ENCODE measurements around the gene DYNC1I2.

The DYNC1I2 gene

DNA sequence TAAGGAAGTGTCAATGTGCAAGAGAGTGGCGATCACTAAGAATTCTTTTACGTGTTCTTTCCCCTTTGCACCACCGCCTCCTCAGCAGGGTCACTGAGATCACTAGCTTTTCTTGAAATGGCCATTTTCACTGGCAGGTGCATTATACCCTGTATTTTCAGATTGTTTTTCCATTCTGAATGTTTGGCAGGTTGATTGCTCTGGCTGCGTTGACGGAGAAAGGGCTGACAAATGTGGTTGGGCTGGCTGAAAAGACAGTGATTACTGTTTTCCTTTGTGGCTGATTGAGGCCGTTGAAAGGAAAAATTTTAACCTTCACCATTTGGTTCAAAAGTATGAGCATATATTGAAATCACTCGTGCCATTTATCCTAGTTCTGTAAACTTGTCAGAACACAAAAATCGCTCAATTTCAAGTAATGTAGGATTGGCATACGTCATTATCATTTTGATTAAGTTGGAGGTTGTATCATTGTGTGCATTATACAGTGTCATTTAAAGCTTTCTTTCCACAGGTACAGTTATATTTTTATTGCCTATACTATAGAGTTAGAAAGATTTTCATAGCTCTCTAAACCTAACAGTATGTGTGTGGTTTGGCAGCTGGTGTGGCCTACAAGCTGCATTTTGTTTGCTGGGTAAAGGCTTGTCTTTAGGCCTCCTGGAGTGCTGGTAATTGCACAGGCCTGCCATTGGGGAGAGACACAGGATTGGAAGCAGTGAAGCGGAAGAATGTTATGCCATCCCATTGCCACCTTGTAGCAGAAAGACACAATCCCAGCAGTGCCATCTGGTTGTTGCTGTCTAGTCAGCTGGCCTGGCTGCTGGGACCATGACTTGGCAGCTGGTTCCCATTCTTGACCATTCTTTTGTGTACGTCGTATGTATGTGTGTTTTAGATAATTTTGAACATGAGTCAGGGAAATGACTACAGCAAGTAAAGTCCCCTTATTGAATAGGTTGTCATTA is 36.7 kb downstream of the DYNC1I2 start (continued):
- TF ChIP-seq, protein P1, sequence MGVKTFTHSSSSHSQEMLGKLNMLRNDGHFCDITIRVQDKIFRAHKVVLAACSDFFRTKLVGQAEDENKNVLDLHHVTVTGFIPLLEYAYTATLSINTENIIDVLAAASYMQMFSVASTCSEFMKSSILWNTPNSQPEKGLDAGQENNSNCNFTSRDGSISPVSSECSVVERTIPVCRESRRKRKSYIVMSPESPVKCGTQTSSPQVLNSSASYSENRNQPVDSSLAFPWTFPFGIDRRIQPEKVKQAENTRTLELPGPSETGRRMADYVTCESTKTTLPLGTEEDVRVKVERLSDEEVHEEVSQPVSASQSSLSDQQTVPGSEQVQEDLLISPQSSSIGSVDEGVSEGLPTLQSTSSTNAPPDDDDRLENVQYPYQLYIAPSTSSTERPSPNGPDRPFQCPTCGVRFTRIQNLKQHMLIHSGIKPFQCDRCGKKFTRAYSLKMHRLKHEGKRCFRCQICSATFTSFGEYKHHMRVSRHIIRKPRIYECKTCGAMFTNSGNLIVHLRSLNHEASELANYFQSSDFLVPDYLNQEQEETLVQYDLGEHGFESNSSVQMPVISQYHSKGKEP (tag by site-specific recombination; IDR thresholded peaks at IDR 0.05): peak; percentile 51
- TF ChIP-seq HOXC10 (CRISPR knock-in tag; IDR thresholded peaks at IDR 0.05): no peak
- 0 out of 2 replicates have a peak, but pooled peaks have one; percentile 16 for TF ChIP-seq ZBTB17 (tag by site-specific recombination; IDR thresholded peaks at IDR 0.05)
- no peak for TF ChIP-seq ZXDB (tag by site-specific recombination; IDR thresholded peaks at IDR 0.05)
- TF ChIP-seq ZNF501 (tag by site-specific recombination; IDR thresholded peaks at IDR 0.05): no peak
- TF ChIP-seq, protein P2, sequence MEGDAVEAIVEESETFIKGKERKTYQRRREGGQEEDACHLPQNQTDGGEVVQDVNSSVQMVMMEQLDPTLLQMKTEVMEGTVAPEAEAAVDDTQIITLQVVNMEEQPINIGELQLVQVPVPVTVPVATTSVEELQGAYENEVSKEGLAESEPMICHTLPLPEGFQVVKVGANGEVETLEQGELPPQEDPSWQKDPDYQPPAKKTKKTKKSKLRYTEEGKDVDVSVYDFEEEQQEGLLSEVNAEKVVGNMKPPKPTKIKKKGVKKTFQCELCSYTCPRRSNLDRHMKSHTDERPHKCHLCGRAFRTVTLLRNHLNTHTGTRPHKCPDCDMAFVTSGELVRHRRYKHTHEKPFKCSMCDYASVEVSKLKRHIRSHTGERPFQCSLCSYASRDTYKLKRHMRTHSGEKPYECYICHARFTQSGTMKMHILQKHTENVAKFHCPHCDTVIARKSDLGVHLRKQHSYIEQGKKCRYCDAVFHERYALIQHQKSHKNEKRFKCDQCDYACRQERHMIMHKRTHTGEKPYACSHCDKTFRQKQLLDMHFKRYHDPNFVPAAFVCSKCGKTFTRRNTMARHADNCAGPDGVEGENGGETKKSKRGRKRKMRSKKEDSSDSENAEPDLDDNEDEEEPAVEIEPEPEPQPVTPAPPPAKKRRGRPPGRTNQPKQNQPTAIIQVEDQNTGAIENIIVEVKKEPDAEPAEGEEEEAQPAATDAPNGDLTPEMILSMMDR (tag by site-specific recombination; IDR thresholded peaks at IDR 0.05): peak; percentile 40
- TF ChIP-seq ZNF843 (tag by site-specific recombination; IDR thresholded peaks at IDR 0.05): peak; percentile 30; the same call in 1 of the 2 replicates
- peak; percentile 41; the same call in 1 of the 2 replicates for TF ChIP-seq ZNF335 (tag by site-specific recombination; conservative IDR thresholded peaks at IDR 0.05)
- TF ChIP-seq FEZF1 (tag by site-specific recombination; IDR thresholded peaks at IDR 0.05): peak; percentile 37; the same call in 1 of the 2 replicates
- peak; percentile 47; the same call in 1 of the 2 replicates for TF ChIP-seq MZF1 (tag by site-specific recombination; IDR thresholded peaks at IDR 0.05; ENCODE audit: borderline replicate concordance)
- TF ChIP-seq GLIS1 (tag by site-specific recombination; IDR thresholded peaks at IDR 0.05): peak; percentile 76
- TF ChIP-seq ZNF354C (tag by site-specific recombination; IDR thresholded peaks at IDR 0.05; ENCODE audit: borderline replicate concordance, low read depth): no peak

DNA sequence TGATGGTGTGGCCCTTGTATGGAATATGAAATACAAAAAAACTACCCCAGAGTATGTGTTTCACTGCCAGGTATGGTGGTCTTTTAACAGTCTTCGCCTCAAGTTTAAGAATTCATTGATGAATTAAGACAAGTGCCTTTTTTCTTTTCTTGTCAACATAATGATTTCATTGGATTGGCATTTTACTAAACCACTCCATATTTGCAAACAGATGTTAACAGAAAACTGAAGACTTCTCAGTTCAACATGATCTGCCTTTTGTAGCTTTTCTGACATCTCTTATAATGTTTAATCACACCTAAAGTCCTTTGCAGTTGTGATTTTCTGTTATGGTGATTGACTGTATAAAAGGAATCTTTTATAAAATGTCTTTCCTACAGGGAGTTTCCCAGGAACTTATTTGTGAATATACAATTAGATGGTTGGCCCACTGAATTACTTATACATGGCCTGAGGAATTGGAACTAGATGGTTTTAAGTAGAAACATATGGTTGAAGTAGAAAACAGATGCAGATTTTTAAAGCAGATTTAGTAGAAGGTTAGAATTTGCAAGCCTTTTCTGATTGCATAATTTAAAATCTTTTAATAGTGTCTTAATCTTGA is 39.7 kb downstream of the DYNC1I2 start:
- Histone ChIP-seq H3K27ac (ENCODE audit: extremely low read depth, low read depth, low read length) (no peak overlapping the region), H3K4me3 (ENCODE audit: low read depth, low read length) (no peak overlapping the region), H3K9me3 (ENCODE audit: control insufficient read depth, insufficient read depth, low read depth, low read length) (no peaks in the 10 kb centered on the region), H3K36me3 (ENCODE audit: control insufficient read depth in 2 of 2, insufficient read depth in 1 of 2, low read length in 2 of 2) (peaks cover 5 to 58% of the 10 kb centered on the region in 2 experiments), H3K4me1 (ENCODE audit: control insufficient read depth, insufficient read depth, low read length) (peaks cover 7% of the 10 kb centered on the region; the same call in 1 of the 2 replicates)
- ChIA-PET CTCF (no interaction called here), POLR2A (no interaction called here)
- TF ChIP-seq, protein P3, sequence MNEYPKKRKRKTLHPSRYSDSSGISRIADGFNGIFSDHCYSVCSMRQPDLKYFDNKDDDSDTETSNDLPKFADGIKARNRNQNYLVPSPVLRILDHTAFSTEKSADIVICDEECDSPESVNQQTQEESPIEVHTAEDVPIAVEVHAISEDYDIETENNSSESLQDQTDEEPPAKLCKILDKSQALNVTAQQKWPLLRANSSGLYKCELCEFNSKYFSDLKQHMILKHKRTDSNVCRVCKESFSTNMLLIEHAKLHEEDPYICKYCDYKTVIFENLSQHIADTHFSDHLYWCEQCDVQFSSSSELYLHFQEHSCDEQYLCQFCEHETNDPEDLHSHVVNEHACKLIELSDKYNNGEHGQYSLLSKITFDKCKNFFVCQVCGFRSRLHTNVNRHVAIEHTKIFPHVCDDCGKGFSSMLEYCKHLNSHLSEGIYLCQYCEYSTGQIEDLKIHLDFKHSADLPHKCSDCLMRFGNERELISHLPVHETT (tag by site-specific recombination; IDR thresholded peaks at IDR 0.05): no peak
- TF ChIP-seq ZNF354C (tag by site-specific recombination; IDR thresholded peaks at IDR 0.05; ENCODE audit: borderline replicate concordance, low read depth) (no peak), ZNF76 (tag by site-specific recombination; IDR thresholded peaks at IDR 0.05; ENCODE audit: borderline replicate concordance, low read depth) (no peak), ZNF10 (tag by site-specific recombination; IDR thresholded peaks at IDR 0.05) (no peak), ZNF837 (tag by site-specific recombination; IDR thresholded peaks at IDR 0.05) (no peak), ZNF157 (tag by site-specific recombination; IDR thresholded peaks at IDR 0.05) (no peak), TRIM28 (IDR thresholded peaks at IDR 0.05; ENCODE audit: borderline replicate concordance, low read length) (no peak), HOXC10 (CRISPR knock-in tag; IDR thresholded peaks at IDR 0.05) (no peak), MYNN (tag by site-specific recombination; IDR thresholded peaks at IDR 0.05; ENCODE audit: borderline replicate concordance) (no peak), SETDB1 (IDR thresholded peaks at IDR 0.05; ENCODE audit: insufficient read length, low read length) (no peak)
- TF ChIP-seq, protein P2 (tag by site-specific recombination; IDR thresholded peaks at IDR 0.05): no peak
- TF ChIP-seq, protein P4, sequence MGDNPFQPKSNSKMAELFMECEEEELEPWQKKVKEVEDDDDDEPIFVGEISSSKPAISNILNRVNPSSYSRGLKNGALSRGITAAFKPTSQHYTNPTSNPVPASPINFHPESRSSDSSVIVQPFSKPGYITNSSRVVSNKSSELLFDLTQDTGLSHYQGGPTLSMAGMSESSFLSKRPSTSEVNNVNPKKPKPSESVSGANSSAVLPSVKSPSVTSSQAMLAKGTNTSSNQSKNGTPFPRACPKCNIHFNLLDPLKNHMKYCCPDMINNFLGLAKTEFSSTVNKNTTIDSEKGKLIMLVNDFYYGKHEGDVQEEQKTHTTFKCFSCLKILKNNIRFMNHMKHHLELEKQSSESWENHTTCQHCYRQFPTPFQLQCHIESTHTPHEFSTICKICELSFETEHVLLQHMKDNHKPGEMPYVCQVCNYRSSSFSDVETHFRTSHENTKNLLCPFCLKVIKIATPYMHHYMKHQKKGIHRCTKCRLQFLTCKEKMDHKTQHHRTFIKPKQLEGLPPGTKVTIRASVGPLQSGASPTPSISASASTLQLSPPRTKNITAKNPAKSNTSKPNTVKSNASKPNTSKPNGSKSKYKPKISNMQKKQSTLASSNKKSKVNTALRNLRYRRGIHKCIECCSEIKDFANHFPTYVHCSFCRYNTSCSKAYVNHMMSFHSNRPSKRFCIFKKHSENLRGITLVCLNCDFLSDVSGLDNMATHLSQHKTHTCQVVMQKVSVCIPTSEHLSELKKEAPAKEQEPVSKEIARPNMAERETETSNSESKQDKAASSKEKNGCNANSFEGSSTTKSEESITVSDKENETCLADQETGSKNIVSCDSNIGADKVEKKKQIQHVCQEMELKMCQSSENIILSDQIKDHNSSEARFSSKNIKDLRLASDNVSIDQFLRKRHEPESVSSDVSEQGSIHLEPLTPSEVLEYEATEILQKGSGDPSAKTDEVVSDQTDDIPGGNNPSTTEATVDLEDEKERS (tag by site-specific recombination; IDR thresholded peaks at IDR 0.05): no peak

Measured in HEK293 (cell line).